ENCODE results near the gene KCNK4.

- TF ChIP-seq ETV6 (CRISPR knock-in tag; conservative IDR thresholded peaks at IDR 0.05) (no peak), JUND (CRISPR knock-in tag; IDR thresholded peaks at IDR 0.05) (no peak), ZNF615 (CRISPR knock-in tag; IDR thresholded peaks at IDR 0.05; ENCODE audit: borderline replicate concordance) (no peak), EP300 (IDR thresholded peaks at IDR 0.05; ENCODE audit: low read depth in 2 of 2, low read length in 2 of 2) (no peak), EP300 (CRISPR knock-in tag; IDR thresholded peaks at IDR 0.05; ENCODE audit: borderline replicate concordance) (no peak), MYC (CRISPR knock-in tag; IDR thresholded peaks at IDR 0.05; ENCODE audit: borderline replicate concordance) (no peak), ZNF354B (CRISPR knock-in tag; IDR thresholded peaks at IDR 0.05) (no peak), ZKSCAN8 (CRISPR knock-in tag; IDR thresholded peaks at IDR 0.05; ENCODE audit: borderline replicate concordance) (no peak), NCOA2 (CRISPR knock-in tag; IDR thresholded peaks at IDR 0.05) (no peak), ZNF558 (CRISPR knock-in tag; IDR thresholded peaks at IDR 0.05; ENCODE audit: borderline replicate concordance) (no peak), ZBTB46 (CRISPR knock-in tag; IDR thresholded peaks at IDR 0.05; ENCODE audit: borderline replicate concordance) (no peak), TAF1 (CRISPR knock-in tag; IDR thresholded peaks at IDR 0.05) (no peak), SP2 (CRISPR knock-in tag; IDR thresholded peaks at IDR 0.05) (no peak), ZSCAN21 (CRISPR knock-in tag; IDR thresholded peaks at IDR 0.05; ENCODE audit: borderline replicate concordance) (no peak), POLR2AphosphoS2 (IDR thresholded peaks at IDR 0.05; ENCODE audit: low read depth, low read length) (no peak)
Observed at GRCh38 chr11:64289002-64289564, 2.0 kb upstream of the KCNK4 start.

Measured in HepG2 (cell line).